RWPE1 (cell line): ENCODE results near the gene NHERF1.

ENCODE experiments used
- CTCF ChIA-PET: fragments of 350-600 bp; sonication (Branson Sonifier 250); formaldehyde crosslinking; extraction: SDS; loops from one replicate; lab custom pipeline; 2021; lab: Yijun Ruan, JAX
- POLR2A ChIA-PET: fragments of 400-600 bp; formaldehyde crosslinking; extraction: SDS; loops from one replicate; lab custom pipeline; 2020; ENCODE audit warnings: antibody characterized with exemption; ENCODE audit not compliant: low non-redundant PET; lab: Yijun Ruan, JAX
- DNase-seq: peaks from one replicate; pipeline ENCODE4 v3.0.0; 2012; ENCODE audit warnings: low spot score
- H3K27ac ChIP-seq: fragments of 450-650 bp; 2 replicates; pipeline ENCODE4 v1.5.1; 2017
- CTCF ChIP-seq: fragments of 450-650 bp; conservative IDR thresholded peaks from 2 replicates; pipeline ENCODE4 v1.5.1; 2017; ENCODE audit warnings: low read depth, mild to moderate bottlenecking

The NHERF1 gene

GRCh38 chr17:74799097-74799496 is 50.7 kb downstream of the NHERF1 start:
- CTCF ChIA-PET: interaction anchor here (0.5 to 0.7 kb wide), 2 partner anchors 66 to 593 kb away, joined by 3 to 4 read pairs; no protein-coding TSS in a partner anchor
- DNase-seq: no peak
- TF ChIP-seq CTCF: no peak
- POLR2A ChIA-PET: no interaction called here
- H3K27ac ChIP-seq: no peak overlapping the region

DNA sequence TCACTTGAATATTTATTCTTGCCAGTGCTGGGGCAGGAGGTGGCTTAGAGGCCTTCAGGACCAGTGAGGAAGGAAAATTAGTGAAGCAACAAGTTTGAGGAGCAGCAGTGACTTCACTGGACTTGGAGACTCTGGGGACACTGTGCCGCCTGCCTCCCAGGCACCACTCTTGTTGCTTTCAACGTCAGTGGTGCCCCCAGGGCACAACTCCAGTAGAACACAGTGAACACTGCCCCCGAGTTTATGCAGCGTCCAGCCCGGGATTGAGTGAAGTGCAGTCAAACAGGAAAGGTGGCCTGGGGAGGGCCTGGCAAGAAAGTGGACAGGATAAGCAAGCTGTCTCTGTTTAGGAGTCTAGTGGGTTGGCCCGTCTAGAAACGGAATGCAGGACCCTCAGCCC is 52.1 kb downstream of the NHERF1 start:
- no peak for TF ChIP-seq CTCF
- H3K27ac ChIP-seq: no peak overlapping the region
- ChIA-PET CTCF (no interaction called here), POLR2A (no interaction called here)
- DNase-seq: no peak

GRCh38 chr17:74801896-74802295 is 53.5 kb downstream of the NHERF1 start:
- ChIA-PET CTCF (no interaction called here), POLR2A (no interaction called here)
- H3K27ac ChIP-seq: no peak overlapping the region
- no peak for TF ChIP-seq CTCF
- no peak for DNase-seq

DNA sequence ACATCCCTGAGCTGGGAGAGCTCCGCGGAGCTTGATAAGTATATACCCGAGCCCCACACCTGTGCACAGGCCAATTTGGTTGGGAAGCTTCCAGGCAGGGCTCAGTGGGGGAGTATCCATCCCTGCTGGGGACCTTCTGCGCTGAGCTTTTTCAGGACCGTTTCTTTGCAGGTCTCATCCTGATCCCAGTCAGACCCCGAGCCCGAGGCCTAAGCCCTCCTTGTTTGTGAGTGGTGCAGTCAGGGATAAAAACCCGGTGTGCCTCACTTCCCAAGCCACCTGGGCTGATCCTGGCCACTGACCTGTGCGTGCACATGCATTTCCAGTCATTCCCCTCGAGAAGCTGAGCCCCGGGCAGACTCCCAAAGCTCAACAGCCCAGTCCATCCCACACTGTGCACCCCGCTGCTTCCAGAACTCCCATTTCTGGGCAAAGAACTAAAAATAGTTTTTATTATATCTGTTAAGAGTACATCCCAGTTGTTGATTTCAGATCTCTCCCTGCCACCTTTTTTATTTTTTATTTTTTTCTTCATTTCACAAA is 55.0 kb downstream of the NHERF1 start:
- H3K27ac ChIP-seq: no peak overlapping the region
- CTCF ChIA-PET: interaction anchor here (0.6 to 0.8 kb wide), 2 partner anchors 22 to 32 kb away, joined by 3 to 4 read pairs; no protein-coding TSS in a partner anchor
- POLR2A ChIA-PET: no interaction called here
- TF ChIP-seq CTCF: no peak
- DNase-seq: no peak

DNA sequence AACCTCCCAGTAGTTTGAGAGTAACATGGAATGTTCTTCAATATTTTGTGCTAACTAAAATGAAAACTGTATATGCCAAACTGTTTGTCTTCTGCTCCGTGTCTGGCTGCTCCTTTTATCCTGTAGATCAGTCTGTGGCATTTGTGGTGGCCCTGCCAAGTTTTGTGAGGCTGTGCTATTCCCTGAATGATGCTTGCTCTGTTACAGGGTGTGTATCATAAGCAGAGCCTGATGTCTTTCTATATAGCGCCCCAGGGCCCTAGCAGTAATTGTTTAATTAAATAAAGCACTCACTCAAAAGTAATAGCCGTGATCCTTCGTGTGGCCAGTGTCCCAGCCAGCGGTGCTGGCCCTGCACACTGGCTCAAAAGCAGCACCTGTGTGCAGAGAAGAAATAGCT is 55.5 kb downstream of the NHERF1 start:
- ChIA-PET CTCF (interaction anchor here (0.6 to 1.6 kb wide), 3 partner anchors 22 to 39 kb away, joined by 3 to 4 read pairs (median 4); no protein-coding TSS in a partner anchor), POLR2A (no interaction called here)
- no peak for TF ChIP-seq CTCF
- no peak overlapping the region for H3K27ac ChIP-seq
- DNase-seq: no peak

- POLR2A ChIA-PET: no interaction called here
- CTCF ChIA-PET: interaction anchor here (1.6 kb wide), 1 partner anchor 38 kb away, joined by 4 read pairs; no protein-coding TSS in a partner anchor
- H3K27ac ChIP-seq: no peak overlapping the region
- no peak for TF ChIP-seq CTCF
- no peak for DNase-seq
These were observed 56.3 kb downstream of the NHERF1 start for GRCh38 chr17:74804683-74805082.
